Stimulated activated CD8-positive, alpha-beta memory T cell treated with anti-CD3 and anti-CD28 coated beads, Interleukin-4, amount 100 ng/mL, for 4 hours (primary cell): ENCODE measurements around the gene RSPRY1.

ENCODE experiments used
- DNase-seq, 2 donors: peaks; one replicate each; pipeline ENCODE4 v3.0.0-alpha.2; 2020; ENCODE audit warnings: low read depth in 2 of 2, low spot score in 1 of 2

Gene RSPRY1

GRCh38 chr16:57216968-57217367 is 30.8 kb downstream of the RSPRY1 start:
- no peak for DNase-seq

DNA sequence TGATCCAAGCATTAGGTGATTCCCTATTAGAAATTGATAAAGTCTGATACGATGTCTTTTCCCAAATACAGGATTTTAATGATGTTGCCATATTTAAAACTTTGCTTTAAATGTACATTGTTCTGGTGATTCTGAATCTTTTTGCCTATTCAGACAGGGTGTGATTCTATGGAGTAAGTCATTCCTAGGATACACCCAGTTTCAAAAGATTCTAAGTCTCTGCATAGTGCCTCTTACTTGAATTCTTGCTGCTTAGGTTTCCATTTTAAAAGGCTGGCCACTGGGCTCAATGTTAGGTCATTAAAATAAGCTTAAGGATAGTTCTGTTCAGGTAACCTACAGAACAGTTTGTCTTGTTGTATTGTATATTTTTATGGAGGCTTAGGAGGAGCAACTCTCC is 36.9 kb downstream of the RSPRY1 start:
- DNase-seq = no peak

GRCh38 chr16:57224651-57225335 is 38.7 kb downstream of the RSPRY1 start:
- no peak for DNase-seq

- DNase-seq = no peak
These were observed 39.8 kb downstream of the RSPRY1 start for GRCh38 chr16:57225978-57226377.

DNA sequence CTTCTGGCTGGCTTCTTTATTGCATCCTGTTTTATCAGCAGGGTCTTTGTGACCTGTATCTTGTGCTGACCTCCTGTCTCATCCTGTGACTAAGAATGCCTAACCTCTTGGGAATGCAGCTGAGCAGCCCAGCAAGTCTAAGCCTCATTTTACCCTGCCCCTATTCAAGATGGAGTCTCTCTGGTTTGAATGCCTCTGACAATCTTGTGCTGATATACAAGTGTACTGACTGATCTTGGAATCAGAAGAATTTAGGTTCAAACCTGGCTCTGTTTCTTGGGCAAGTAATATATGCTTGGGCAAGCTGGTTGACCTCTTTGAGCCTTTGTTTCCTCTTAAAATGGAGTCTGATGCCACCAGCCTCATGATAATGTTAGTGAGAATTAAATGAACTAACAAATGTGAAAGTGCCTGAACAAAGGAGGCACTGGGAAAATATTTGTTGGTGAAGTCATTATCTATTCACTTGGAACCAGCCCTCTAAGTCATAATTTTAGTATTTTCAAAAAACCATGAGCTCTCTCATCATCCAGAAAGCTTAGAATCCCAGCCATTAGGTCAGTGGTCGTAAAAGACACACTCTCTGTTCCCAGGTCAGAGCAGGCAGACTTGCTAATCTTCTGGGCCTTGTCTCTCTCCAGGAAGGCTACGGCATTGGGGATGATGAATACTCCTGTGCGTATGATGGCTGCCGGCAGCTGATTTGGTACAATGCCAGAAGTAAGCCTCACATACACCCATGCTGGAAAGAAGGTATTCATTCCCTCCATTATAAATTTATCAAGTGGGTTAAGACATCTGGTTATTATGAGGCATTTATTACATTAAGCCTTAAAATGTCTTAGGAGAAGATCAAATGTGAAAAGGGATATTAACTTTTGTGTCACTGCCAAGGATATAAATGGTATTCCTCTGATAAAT is 40.8 kb downstream of the RSPRY1 start:
- DNase-seq = no peak

DNA sequence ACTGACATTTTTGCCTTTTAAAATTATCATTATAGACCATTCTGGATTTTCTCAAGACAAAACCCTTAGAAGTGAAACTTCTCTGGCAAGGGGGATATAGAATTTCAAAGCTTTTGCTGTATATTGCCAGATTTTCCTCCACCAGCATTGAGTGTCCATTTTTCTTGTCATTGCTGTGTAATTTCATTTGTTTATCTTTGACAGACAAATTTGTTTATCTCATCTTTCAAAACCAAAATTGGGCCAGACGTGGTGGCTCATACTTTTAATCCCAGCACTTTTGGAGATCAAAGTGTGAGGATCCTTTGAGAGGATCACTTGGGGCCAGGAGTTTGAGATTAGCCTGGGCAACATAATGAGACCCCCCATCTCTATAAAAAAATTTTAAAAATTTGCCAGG is 43.0 kb downstream of the RSPRY1 start:
- no peak for DNase-seq

GRCh38 chr16:57231821-57232350 is 45.8 kb downstream of the RSPRY1 start:
- DNase-seq = no peak

GRCh38 chr16:57233944-57234706 is 48.0 kb downstream of the RSPRY1 start:
- no peak for DNase-seq

GRCh38 chr16:57234707-57235092 is 48.6 kb downstream of the RSPRY1 start:
- no peak for DNase-seq

DNA sequence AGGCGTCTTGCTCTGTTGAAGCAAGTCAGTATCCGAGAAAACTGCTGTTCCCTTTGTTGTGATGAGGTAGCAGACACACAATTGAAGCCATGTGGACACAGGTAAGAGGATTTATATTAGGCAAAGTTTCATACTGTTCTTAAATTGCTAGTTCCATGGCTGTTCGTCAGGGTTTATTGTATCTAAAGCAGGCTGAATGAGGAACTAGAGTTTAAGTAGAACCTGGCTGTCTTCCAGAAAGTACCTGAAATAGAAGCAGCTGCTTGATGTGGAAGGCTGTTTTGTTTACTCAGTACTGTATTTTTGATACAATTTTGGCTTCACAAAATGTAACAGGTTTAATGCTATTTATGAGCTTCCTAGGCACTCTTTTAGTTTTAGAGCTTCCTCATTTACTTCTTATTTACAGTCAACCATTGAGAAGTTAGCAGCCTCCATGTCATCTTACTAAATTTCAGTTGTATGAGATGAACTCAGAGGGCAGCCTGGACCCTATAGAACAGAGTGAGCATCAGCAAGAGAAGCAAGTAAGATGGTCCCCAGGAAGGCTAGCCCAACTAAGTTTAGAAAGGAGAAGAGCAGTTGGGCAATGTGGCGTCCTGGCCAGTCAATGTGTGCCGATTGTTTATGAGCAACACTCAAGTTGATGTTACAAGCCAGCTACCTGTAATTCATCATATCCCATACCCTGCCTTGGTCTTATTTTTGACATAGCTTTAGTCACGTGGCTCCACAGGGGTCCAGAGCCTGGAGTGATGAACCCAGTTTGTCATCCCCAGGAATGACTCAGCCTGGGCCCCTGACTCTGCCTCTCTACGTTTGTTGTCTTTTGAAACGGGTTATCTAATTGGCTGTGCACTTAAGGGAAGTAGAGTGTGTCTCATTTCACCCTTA is 49.2 kb downstream of the RSPRY1 start:
- DNase-seq = no peak

GRCh38 chr16:57236022-57236350 is 49.9 kb downstream of the RSPRY1 start:
- DNase-seq = no peak

DNA sequence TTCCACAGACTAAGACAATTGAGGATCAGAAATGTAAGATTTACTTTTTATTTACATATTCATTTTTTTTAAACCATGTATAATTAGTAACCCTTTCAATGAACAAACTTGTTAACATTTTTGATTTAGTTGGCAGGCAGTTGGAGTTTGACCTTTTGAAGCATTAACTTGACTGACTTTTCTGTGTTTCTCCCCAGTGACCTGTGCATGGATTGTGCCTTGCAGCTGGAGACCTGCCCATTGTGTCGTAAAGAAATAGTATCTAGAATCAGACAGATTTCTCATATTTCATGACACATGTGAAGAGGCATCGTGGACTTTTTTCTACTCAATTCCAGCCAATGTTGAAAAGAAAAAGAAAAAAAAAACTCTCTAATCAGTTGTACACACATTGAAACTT is 52.6 kb downstream of the RSPRY1 start:
- no peak for DNase-seq

DNA sequence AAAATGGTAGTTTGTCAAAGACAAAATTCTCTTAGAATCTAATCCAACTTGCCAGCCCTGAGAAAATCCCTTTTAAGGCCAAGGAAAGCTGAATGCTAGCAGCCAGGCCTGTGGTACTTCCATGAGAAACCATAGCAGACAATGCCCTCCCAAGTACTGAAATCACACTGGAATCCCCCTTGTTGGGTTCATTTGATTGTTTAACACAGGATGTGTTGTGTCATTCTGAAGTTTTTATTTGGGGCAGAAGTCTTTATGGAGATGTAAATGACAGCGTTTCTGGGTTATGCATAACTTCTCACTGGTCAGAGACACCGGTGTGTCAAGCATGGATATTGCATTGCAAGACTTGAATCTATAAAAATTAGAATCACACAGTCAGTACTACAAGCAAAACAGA is 53.0 kb downstream of the RSPRY1 start:
- DNase-seq = no peak

DNA sequence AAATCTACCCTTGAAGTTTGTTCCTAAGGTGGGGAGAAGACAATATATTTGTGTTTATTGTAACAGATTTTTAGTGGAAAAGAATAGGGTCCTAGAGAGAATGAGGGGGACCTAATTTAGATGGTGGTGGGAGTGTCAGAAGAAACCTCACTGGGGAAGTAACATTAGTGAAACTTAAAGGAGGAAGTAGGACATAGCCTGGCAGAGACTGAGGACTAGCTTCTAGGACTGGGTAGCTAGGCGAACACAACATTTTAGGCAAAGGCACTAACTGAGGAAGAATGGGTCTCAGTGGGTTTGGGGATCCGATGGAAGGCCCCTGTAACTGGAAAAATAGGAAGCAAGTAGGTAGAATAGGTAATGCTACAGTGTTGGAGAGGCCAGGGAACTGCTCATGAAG is 54.7 kb downstream of the RSPRY1 start:
- no peak for DNase-seq

DNA sequence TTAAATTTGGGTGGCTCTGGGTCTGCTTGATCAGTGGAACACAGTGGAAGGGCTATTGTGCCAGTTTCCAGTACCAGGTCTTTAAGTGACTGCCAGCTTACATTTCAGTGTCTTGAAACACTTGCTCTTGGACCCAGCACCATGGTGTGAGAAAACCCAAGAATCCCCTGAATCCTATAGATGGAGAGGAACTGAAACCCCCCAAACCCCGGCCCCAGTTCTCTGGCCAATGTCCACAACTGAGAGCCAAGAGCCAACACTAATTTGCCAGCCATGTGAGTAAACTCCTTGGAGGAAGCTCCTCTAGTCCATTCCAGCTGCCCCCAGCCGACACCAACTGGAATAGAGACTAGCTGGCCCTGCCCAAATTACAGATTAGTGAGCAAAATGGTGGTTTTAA is 56.5 kb downstream of the RSPRY1 start:
- DNase-seq = no peak

- no peak for DNase-seq
These were observed 58.3 kb downstream of the RSPRY1 start for GRCh38 chr16:57244463-57244766.

DNA sequence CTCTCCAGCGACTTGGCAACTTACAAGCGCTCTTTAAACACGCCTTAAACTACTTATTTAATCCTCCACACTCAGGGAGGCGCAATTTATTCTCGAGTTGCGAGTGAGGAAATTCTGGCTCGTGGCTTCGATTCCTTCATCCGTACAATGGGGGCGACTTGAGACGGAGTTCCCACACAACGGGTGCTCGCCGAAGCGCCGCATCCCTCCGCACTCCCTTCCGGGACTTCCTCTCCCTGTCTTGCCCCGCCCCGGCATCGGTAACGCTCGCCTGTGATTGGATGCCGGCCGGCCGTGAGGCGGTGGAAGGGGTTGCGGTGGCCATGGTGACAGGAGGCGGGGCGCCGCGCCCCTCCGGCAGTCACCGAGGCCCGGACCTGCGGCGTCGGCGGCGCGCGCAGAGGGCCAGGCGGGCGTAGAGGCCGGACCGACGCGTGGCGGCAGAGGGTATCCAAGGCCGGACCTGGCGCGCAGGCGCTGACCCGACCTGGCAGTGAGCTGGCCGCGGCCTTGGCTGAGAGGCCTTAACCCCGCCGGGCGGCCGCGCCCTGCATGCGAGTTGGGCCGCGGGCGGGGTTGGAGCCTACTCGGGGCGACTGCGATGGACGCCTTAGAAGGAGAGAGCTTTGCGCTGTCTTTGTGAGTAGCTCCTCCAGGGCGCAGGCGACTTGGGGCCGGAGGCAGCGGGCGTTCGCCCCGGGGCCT is 58.8 kb downstream of the RSPRY1 start, which contains the start of gene ARL2BP:
ARL2BP (plus strand) TSS at position 493 of the 705 bp plus-strand sequence; CDS start at position 602, 109 bp downstream.
- DNase-seq = peak; percentile 86 to 94

- no peak for DNase-seq
These were observed 59.5 kb downstream of the RSPRY1 start for GRCh38 chr16:57245472-57246113.

DNA sequence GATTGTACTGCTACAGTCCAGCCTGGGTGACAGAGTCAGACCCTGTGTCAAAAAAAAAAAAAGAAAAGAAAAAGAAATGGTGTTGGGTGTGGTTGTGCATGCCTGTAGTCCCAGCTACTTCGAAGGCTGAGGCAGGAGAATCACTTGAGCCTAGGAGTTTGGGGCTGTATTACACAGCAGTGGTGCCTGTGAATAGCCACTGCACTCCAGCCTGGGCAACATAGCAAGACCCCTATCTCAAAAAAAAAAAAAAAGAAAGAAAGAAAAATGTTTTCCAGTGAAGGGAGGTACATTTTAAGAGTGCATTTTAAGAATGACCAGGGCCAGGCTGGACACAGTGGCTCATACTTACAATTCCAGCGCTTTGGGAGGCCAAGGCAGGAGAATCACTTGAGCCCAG is 65.2 kb downstream of the RSPRY1 start:
- no peak for DNase-seq
